Motor neuron (in vitro differentiated cells): ENCODE data around the gene SH2D3C. TPM values are rescaled to one million over a fixed set of nuclear protein-coding genes. Genes with fewer than 3 reads are reported as not detected.
A peak's percentile ranks its signal among the peaks of the same experiment; 100 is the strongest.

Experiments
- ATAC-seq, 8 experiments: fragments of 200-7000 bp; cut with Tn5 transposase; replicated peaks in 6 of 8; 2 replicates each; pipeline ENCODE4 v1.8.0; 2021; ENCODE audit warnings: mild to moderate bottlenecking in 8 of 8, moderate library complexity in 8 of 8
- H3K27ac ChIP-seq, 2 donors: fragments of 250-450 bp; sonication (Bioruptor Pico); 2 replicates each; pipeline ENCODE4 v1.9.0; 2021; ENCODE audit warnings: antibody characterized with exemption in 2 of 2, mild to moderate bottlenecking in 2 of 2, moderate library complexity in 1 of 2
- H3K4me1 ChIP-seq, 2 donors: fragments of 250-450 bp; sonication (Bioruptor Pico); replicated peaks in 1 of 2; 2 replicates each; pipeline ENCODE4 v1.6.1; 2021; ENCODE audit warnings: antibody characterized with exemption in 2 of 2, mild to moderate bottlenecking in 2 of 2, moderate library complexity in 1 of 2
- H3K4me3 ChIP-seq, 5 donors: fragments of 250-450 bp; sonication (Bioruptor Pico); 2 replicates each; pipeline ENCODE4 v1.9.0; 2021; ENCODE audit warnings: antibody characterized with exemption in 5 of 5, mild to moderate bottlenecking in 5 of 5, moderate library complexity in 4 of 5
- WGBS, 10 experiments: fragments of 450-650 bp; shearing (Covaris generic); methylation state at CpG; one replicate each; pipeline ENCODE4 v1.0.0; 2022; 5-methylcytosine and 5-hydroxymethylcytosine counted together
- in situ Hi-C, 9 experiments: fragments of 400-800 bp; cut with MboI; loops; one replicate each; pipeline ENCODE4 v1.15.0; 2021; ENCODE audit warnings: low sequenced_read_pairs in 9 of 9, low pct_unique_long_range_greater_than_20kb in 2 of 9; ENCODE audit not compliant: unreplicated experiment in 9 of 9
- total RNA-seq, 8 experiments: library from RNA; unstranded; fragments of 300-600 nt; gene quantifications; 2 replicates each; pipeline versions ENCODE4 v1.2.3 to v1.2.4, GENCODE V29; 2022

Gene SH2D3C
- total RNA-seq, 8 experiments from 2014 or later, result 0.14 to 12.5 (median 6.5) TPM

- in situ Hi-C loops, result loop anchor here in 1 of 9 experiments (10.0 kb wide), 1 partner anchor 118 kb away; no protein-coding TSS in a partner anchor
- Histone ChIP-seq H3K4me3 (no peak overlapping the region), H3K4me1 (peaks cover 20 to 23% of the 10 kb centered on the region in 2 donors), H3K27ac (no peak overlapping the region)
- no peak for ATAC-seq
- WGBS, 10 experiments, result 17 to 100% (median 67%) methylated on average over 1 to 5 of the region's 11 CpGs; no CpG with 5 or more reads in 5 of the 10 experiments
These were observed 66.1 kb downstream of the SH2D3C start for GRCh38 chr9:127712371-127712770.

GRCh38 chr9:127711831-127712274 lies 66.6 kb downstream of the SH2D3C start:
- 40 to 100% (median 100%) methylated on average over 1 of the region's 11 CpGs; no CpG with 5 or more reads in 7 of the 10 experiments for WGBS, 10 experiments
- in situ Hi-C loops, result loop anchor here in 1 of 9 experiments (10.0 kb wide), 1 partner anchor 117 kb away; no protein-coding TSS in a partner anchor
- no peak for ATAC-seq
- no peak overlapping the region for H3K27ac ChIP-seq
- H3K4me1 ChIP-seq, result peaks cover 22 to 26% of the 10 kb centered on the region in 2 donors
- no peak overlapping the region for H3K4me3 ChIP-seq

GRCh38 chr9:127711226-127711701 lies 67.2 kb downstream of the SH2D3C start:
- WGBS, 10 experiments, result 56 to 93% (median 72%) methylated on average over 1 to 8 of the region's 9 CpGs; no CpG with 5 or more reads in 5 of the 10 experiments
- Histone ChIP-seq H3K4me3 (no peak overlapping the region), H3K27ac (no peak overlapping the region), H3K4me1 (peaks cover 22 to 28% of the 10 kb centered on the region in 2 donors)
- in situ Hi-C loops, result loop anchor here in 1 of 9 experiments (10.0 kb wide), 1 partner anchor 116 kb away; no protein-coding TSS in a partner anchor
- peak in 1 of 8 experiments; percentile 8 for ATAC-seq

- no peak for ATAC-seq
- peaks cover 28 to 29% of the 10 kb centered on the region in 2 donors for H3K4me1 ChIP-seq
- H3K4me3 ChIP-seq, result no peak overlapping the region
- in situ Hi-C loops, result loop anchor here in 1 of 9 experiments (10.0 kb wide), 1 partner anchor 115 kb away; no protein-coding TSS in a partner anchor
- no peak overlapping the region for H3K27ac ChIP-seq
- WGBS, 10 experiments, result 87 to 100% (median 93%) methylated on average over 2 to 4 of the region's 10 CpGs; no CpG with 5 or more reads in 4 of the 10 experiments
These were observed 68.2 kb downstream of the SH2D3C start for GRCh38 chr9:127710204-127710783.

GRCh38 chr9:127708952-127709587 lies 69.4 kb downstream of the SH2D3C start:
- 83 to 100% (median 89%) methylated on average over 1 to 6 of the region's 8 CpGs; no CpG with 5 or more reads in 4 of the 10 experiments for WGBS, 10 experiments
- in situ Hi-C loops, result no loop called here
- Histone ChIP-seq H3K4me3 (no peak overlapping the region), H3K4me1 (peaks cover 29 to 30% of the 10 kb centered on the region in 2 donors), H3K27ac (no peak overlapping the region)
- ATAC-seq, result no peak

- WGBS, 10 experiments, result 65 to 100% (median 85%) methylated on average over 2 to 4 of the region's 5 CpGs; no CpG with 5 or more reads in 7 of the 10 experiments
- H3K4me3 ChIP-seq, result no peak overlapping the region
- peaks cover 29 to 30% of the 10 kb centered on the region in 2 donors for H3K4me1 ChIP-seq
- in situ Hi-C loops, result no loop called here
- no peak for ATAC-seq
- no peak overlapping the region for H3K27ac ChIP-seq
These were observed 70.7 kb downstream of the SH2D3C start for GRCh38 chr9:127707766-127708165.

GRCh38 chr9:127706836-127707241 lies 71.6 kb downstream of the SH2D3C start, which contains the start of gene CFAP157:
TSS of gene CFAP157 (plus strand) at chr9:127706988. CDS start at chr9:127707032, 44 bp downstream.
- in situ Hi-C loops, result no loop called here
- WGBS, 10 experiments, result 26 to 100% methylated on average over 3 to 4 of the region's 11 CpGs; no CpG with 5 or more reads in 8 of the 10 experiments
- H3K27ac ChIP-seq, result no peak within 1 kb of the TSS

GRCh38 chr9:127705577-127706379 lies 72.7 kb downstream of the SH2D3C start:
- H3K4me1 ChIP-seq, result peaks cover 15 to 18% of the 10 kb centered on the region in 2 donors
- 60 to 100% (median 67%) methylated on average over 1 to 3 of the region's 12 CpGs; no CpG with 5 or more reads in 6 of the 10 experiments for WGBS, 10 experiments
- H3K27ac ChIP-seq, result no peak overlapping the region
- no peak overlapping the region for H3K4me3 ChIP-seq
- ATAC-seq, result peak in 5 of 8 experiments; percentile 12 to 44 (median 38)
- in situ Hi-C loops, result no loop called here

More at GRCh38 chr9:127706836-127707241, 71.6 kb downstream of the SH2D3C start, which contains the start of gene CFAP157:
- H3K4me1 ChIP-seq, result peaks cover 25 to 27% of the 10 kb centered on the region in 2 donors
- peak within 1 kb of the TSS in 1 of 5 donors; percentile 17 for H3K4me3 ChIP-seq
- ATAC-seq, result peak in 6 of 8 experiments; percentile 40 to 78 (median 50)

GRCh38 chr9:127703289-127703946 lies 75.0 kb downstream of the SH2D3C start:
- 43 to 100% (median 84%) methylated on average over 1 to 5 of the region's 9 CpGs; no CpG with 5 or more reads in 3 of the 10 experiments for WGBS, 10 experiments
- in situ Hi-C loops, result no loop called here
- no peak overlapping the region for H3K27ac ChIP-seq
- no peak overlapping the region for H3K4me3 ChIP-seq
- H3K4me1 ChIP-seq, result peaks cover 15 to 16% of the 10 kb centered on the region in 2 donors
- ATAC-seq, result no peak

GRCh38 chr9:127700594-127701255 lies 77.7 kb downstream of the SH2D3C start:
- ATAC-seq, result peak in 3 of 8 experiments; percentile 39 to 86 (median 58)
- H3K27ac ChIP-seq, result no peak overlapping the region
- peaks cover 6 to 8% of the 10 kb centered on the region in 2 donors for H3K4me1 ChIP-seq
- in situ Hi-C loops, result no loop called here
- WGBS, 10 experiments, result 0 to 83% (median 67%) methylated on average over 2 to 4 of the region's 5 CpGs; no CpG with 5 or more reads in 1 of the 10 experiments
- no peak overlapping the region for H3K4me3 ChIP-seq

- ATAC-seq, result no peak
- H3K4me3 ChIP-seq, result no peak overlapping the region
These were observed 78.3 kb downstream of the SH2D3C start for GRCh38 chr9:127700140-127700539.

More at GRCh38 chr9:127700140-127700539, 78.3 kb downstream of the SH2D3C start:
- 40 to 100% (median 92%) methylated on average over 1 to 2 of the region's 2 CpGs; no CpG with 5 or more reads in 2 of the 10 experiments for WGBS, 10 experiments
- in situ Hi-C loops, result no loop called here
- no peak overlapping the region for H3K27ac ChIP-seq
- H3K4me1 ChIP-seq, result peaks cover under 1 to 7% of the 10 kb centered on the region in 2 donors
